ENCODE results near the gene CLDN2.

CLDN2 gene

GRCh38 chrX:106917830-106918500 is 2.2 kb upstream of the CLDN2 start:
- no peak for DNase-seq (ENCODE audit: low read depth, low spot score)
- no peaks in the 10 kb centered on the region for H3K27me3 ChIP-seq (ENCODE audit: control insufficient read depth, insufficient read depth, low read length)
- no peak overlapping the region for H3K27ac ChIP-seq (ENCODE audit: low read length)
- peaks cover 3% of the 10 kb centered on the region for H3K4me1 ChIP-seq (ENCODE audit: control insufficient read depth, insufficient read depth, low read length)
- no peak overlapping the region for H3K4me3 ChIP-seq (ENCODE audit: low read length)
- H3K9me3 ChIP-seq (ENCODE audit: control insufficient read depth, insufficient read depth, low read length), result no peaks in the 10 kb centered on the region
- no CpG with 5 or more reads among the region's 6 CpGs for WGBS (ENCODE audit: insufficient coverage, insufficient read length)
- no peaks in the 10 kb centered on the region for H3K36me3 ChIP-seq (ENCODE audit: control insufficient read depth, insufficient read depth, low read length)

GRCh38 chrX:106921637-106922036 is 1.4 kb downstream of the CLDN2 start:
- WGBS (ENCODE audit: insufficient coverage, insufficient read length), result no CpG with 5 or more reads among the region's 2 CpGs
- Histone ChIP-seq H3K4me3 (ENCODE audit: low read length) (no peak overlapping the region), H3K27me3 (ENCODE audit: control insufficient read depth, insufficient read depth, low read length) (no peaks in the 10 kb centered on the region)

DNA sequence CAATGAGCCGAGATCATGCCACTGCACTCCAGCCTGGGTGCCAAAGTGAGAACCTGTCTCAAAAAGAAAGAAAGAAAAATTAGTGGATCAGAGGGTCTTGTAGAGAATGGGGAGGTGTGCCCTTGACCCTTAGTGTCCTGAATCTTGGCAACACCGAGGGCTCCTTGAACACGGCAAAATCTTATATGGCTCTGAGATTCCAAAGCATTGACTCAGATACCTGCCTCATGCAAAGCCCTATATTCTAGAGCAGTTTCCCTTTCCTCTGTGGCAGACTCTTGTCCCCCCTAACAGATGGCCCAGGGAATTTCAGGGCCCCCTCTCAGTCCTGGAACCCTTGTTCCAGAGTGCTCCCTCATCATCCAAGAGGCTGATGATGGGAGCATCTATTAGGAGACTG is 6.8 kb downstream of the CLDN2 start:
- Histone ChIP-seq H3K27me3 (ENCODE audit: control insufficient read depth, insufficient read depth, low read length) (no peaks in the 10 kb centered on the region), H3K36me3 (ENCODE audit: control insufficient read depth, insufficient read depth, low read length) (no peaks in the 10 kb centered on the region), H3K9me3 (ENCODE audit: control insufficient read depth, insufficient read depth, low read length) (no peaks in the 10 kb centered on the region), H3K4me3 (ENCODE audit: low read length) (no peak overlapping the region), H3K4me1 (ENCODE audit: control insufficient read depth, insufficient read depth, low read length) (no peaks in the 10 kb centered on the region), H3K27ac (ENCODE audit: low read length) (no peak overlapping the region)
- no CpG with 5 or more reads among the region's 3 CpGs for WGBS (ENCODE audit: insufficient coverage, insufficient read length)
- no peak for DNase-seq (ENCODE audit: low read depth, low spot score)

More at GRCh38 chrX:106921637-106922036, 1.4 kb downstream of the CLDN2 start:
- DNase-seq (ENCODE audit: low read depth, low spot score), result no peak
- H3K4me1 ChIP-seq (ENCODE audit: control insufficient read depth, insufficient read depth, low read length), result peaks cover 3% of the 10 kb centered on the region
- no peaks in the 10 kb centered on the region for H3K9me3 ChIP-seq (ENCODE audit: control insufficient read depth, insufficient read depth, low read length)
- no peaks in the 10 kb centered on the region for H3K36me3 ChIP-seq (ENCODE audit: control insufficient read depth, insufficient read depth, low read length)
- H3K27ac ChIP-seq (ENCODE audit: low read length), result no peak overlapping the region

- WGBS (ENCODE audit: insufficient coverage, insufficient read length), result no CpG with 5 or more reads among the region's 5 CpGs
- no peaks in the 10 kb centered on the region for H3K27me3 ChIP-seq (ENCODE audit: control insufficient read depth, insufficient read depth, low read length)
- no peak overlapping the region for H3K4me3 ChIP-seq (ENCODE audit: low read length)
- no peaks in the 10 kb centered on the region for H3K9me3 ChIP-seq (ENCODE audit: control insufficient read depth, insufficient read depth, low read length)
- H3K36me3 ChIP-seq (ENCODE audit: control insufficient read depth, insufficient read depth, low read length), result no peaks in the 10 kb centered on the region
- H3K27ac ChIP-seq (ENCODE audit: low read length), result no peak overlapping the region
- H3K4me1 ChIP-seq (ENCODE audit: control insufficient read depth, insufficient read depth, low read length), result no peaks in the 10 kb centered on the region
- no peak for DNase-seq (ENCODE audit: low read depth, low spot score)
Observed at GRCh38 chrX:106927700-106928099, 7.5 kb downstream of the CLDN2 start.

- Histone ChIP-seq H3K4me3 (ENCODE audit: low read length) (no peak overlapping the region), H3K36me3 (ENCODE audit: control insufficient read depth, insufficient read depth, low read length) (no peaks in the 10 kb centered on the region), H3K27me3 (ENCODE audit: control insufficient read depth, insufficient read depth, low read length) (no peaks in the 10 kb centered on the region), H3K27ac (ENCODE audit: low read length) (no peak overlapping the region), H3K4me1 (ENCODE audit: control insufficient read depth, insufficient read depth, low read length) (no peaks in the 10 kb centered on the region), H3K9me3 (ENCODE audit: control insufficient read depth, insufficient read depth, low read length) (no peaks in the 10 kb centered on the region)
- DNase-seq (ENCODE audit: low read depth, low spot score), result no peak
- no CpG with 5 or more reads among the region's 4 CpGs for WGBS (ENCODE audit: insufficient coverage, insufficient read length)
Observed at GRCh38 chrX:106928227-106928626, 8.0 kb downstream of the CLDN2 start.

GRCh38 chrX:106931831-106932491 is 11.8 kb downstream of the CLDN2 start:
- no peaks in the 10 kb centered on the region for H3K4me1 ChIP-seq (ENCODE audit: control insufficient read depth, insufficient read depth, low read length)
- no peaks in the 10 kb centered on the region for H3K36me3 ChIP-seq (ENCODE audit: control insufficient read depth, insufficient read depth, low read length)
- no peak overlapping the region for H3K4me3 ChIP-seq (ENCODE audit: low read length)
- no peak overlapping the region for H3K27ac ChIP-seq (ENCODE audit: low read length)
- no peak for DNase-seq (ENCODE audit: low read depth, low spot score)
- no CpG with 5 or more reads among the region's 3 CpGs for WGBS (ENCODE audit: insufficient coverage, insufficient read length)
- H3K9me3 ChIP-seq (ENCODE audit: control insufficient read depth, insufficient read depth, low read length), result no peaks in the 10 kb centered on the region
- H3K27me3 ChIP-seq (ENCODE audit: control insufficient read depth, insufficient read depth, low read length), result no peaks in the 10 kb centered on the region

DNA sequence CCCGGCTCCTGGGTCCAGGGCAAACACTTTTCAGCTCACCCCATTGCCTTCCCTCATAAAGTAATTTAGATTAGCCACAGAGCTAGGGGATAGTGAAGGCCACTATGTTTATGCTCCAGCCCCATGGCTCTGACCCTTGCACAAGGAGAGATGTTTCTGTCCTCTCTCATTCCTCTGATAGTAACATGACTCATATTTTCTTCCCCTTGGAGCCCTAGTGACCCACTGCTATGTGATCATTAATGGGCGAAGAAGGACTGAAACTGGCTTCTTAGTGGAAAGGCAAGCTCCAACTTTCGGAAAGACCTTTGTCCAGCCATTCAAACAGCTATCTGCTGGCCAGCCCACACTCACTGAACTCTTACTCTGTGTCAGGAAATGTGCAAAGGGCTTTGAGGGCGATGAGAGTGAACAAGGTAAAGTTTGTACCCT is 12.3 kb downstream of the CLDN2 start:
- no peaks in the 10 kb centered on the region for H3K27me3 ChIP-seq (ENCODE audit: control insufficient read depth, insufficient read depth, low read length)
- no peaks in the 10 kb centered on the region for H3K36me3 ChIP-seq (ENCODE audit: control insufficient read depth, insufficient read depth, low read length)
- no peak for DNase-seq (ENCODE audit: low read depth, low spot score)
- WGBS (ENCODE audit: insufficient coverage, insufficient read length), result no CpG with 5 or more reads among the region's 4 CpGs
- no peak overlapping the region for H3K4me3 ChIP-seq (ENCODE audit: low read length)
- no peak overlapping the region for H3K27ac ChIP-seq (ENCODE audit: low read length)
- H3K4me1 ChIP-seq (ENCODE audit: control insufficient read depth, insufficient read depth, low read length), result no peaks in the 10 kb centered on the region
- no peaks in the 10 kb centered on the region for H3K9me3 ChIP-seq (ENCODE audit: control insufficient read depth, insufficient read depth, low read length)

- H3K4me1 ChIP-seq (ENCODE audit: control insufficient read depth, insufficient read depth, low read length), result no peaks in the 10 kb centered on the region
- H3K36me3 ChIP-seq (ENCODE audit: control insufficient read depth, insufficient read depth, low read length), result no peaks in the 10 kb centered on the region
- H3K27ac ChIP-seq (ENCODE audit: low read length), result no peak overlapping the region
- no peaks in the 10 kb centered on the region for H3K27me3 ChIP-seq (ENCODE audit: control insufficient read depth, insufficient read depth, low read length)
- H3K4me3 ChIP-seq (ENCODE audit: low read length), result no peak overlapping the region
- no CpG with 5 or more reads among the region's 6 CpGs for WGBS (ENCODE audit: insufficient coverage, insufficient read length)
- no peak for DNase-seq (ENCODE audit: low read depth, low spot score)
- H3K9me3 ChIP-seq (ENCODE audit: control insufficient read depth, insufficient read depth, low read length), result no peaks in the 10 kb centered on the region
Observed at GRCh38 chrX:106932960-106933537, 12.8 kb downstream of the CLDN2 start.

GRCh38 chrX:106933538-106933961 is 13.3 kb downstream of the CLDN2 start:
- no peak overlapping the region for H3K4me3 ChIP-seq (ENCODE audit: low read length)
- H3K9me3 ChIP-seq (ENCODE audit: control insufficient read depth, insufficient read depth, low read length), result no peaks in the 10 kb centered on the region
- no peaks in the 10 kb centered on the region for H3K4me1 ChIP-seq (ENCODE audit: control insufficient read depth, insufficient read depth, low read length)
- WGBS (ENCODE audit: insufficient coverage, insufficient read length), result no CpG with 5 or more reads among the region's 3 CpGs
- no peaks in the 10 kb centered on the region for H3K27me3 ChIP-seq (ENCODE audit: control insufficient read depth, insufficient read depth, low read length)
- no peak overlapping the region for H3K27ac ChIP-seq (ENCODE audit: low read length)
- H3K36me3 ChIP-seq (ENCODE audit: control insufficient read depth, insufficient read depth, low read length), result no peaks in the 10 kb centered on the region
- no peak for DNase-seq (ENCODE audit: low read depth, low spot score)

DNA sequence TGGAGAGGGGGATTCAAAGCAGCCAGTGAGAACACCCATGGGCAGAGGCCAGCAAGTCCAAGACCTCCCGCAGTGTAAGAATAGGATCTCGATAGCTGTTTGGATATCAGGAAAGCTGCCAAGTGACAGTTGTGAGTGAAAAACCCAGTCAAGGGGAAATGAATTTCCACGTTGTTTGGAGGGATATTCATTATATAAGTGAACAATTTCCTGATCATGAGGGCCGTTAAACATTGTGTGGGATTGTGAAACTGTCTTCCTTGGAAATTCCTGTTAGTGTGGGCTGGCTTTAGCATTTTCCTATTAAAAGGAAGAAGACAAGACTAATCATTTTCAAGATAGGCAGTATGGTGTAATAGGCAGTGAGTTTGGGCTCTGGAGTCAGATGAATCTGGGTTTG is 15.0 kb downstream of the CLDN2 start:
- Histone ChIP-seq H3K36me3 (ENCODE audit: control insufficient read depth, insufficient read depth, low read length) (no peaks in the 10 kb centered on the region), H3K9me3 (ENCODE audit: control insufficient read depth, insufficient read depth, low read length) (no peaks in the 10 kb centered on the region), H3K4me1 (ENCODE audit: control insufficient read depth, insufficient read depth, low read length) (no peaks in the 10 kb centered on the region), H3K4me3 (ENCODE audit: low read length) (no peak overlapping the region), H3K27me3 (ENCODE audit: control insufficient read depth, insufficient read depth, low read length) (no peaks in the 10 kb centered on the region), H3K27ac (ENCODE audit: low read length) (no peak overlapping the region)
- WGBS (ENCODE audit: insufficient coverage, insufficient read length), result no CpG with 5 or more reads among the region's 4 CpGs
- DNase-seq (ENCODE audit: low read depth, low spot score), result no peak
